Medulla oblongata (tissue), 1 donor: Measurements from ENCODE around the gene RPL18.
"Not testable (repeated sequence)": the region's sequence is repeated elsewhere in the genome, so short reads cannot be mapped to it uniquely, and the experiment has no call there.

ENCODE experiments used
- DNase-seq: peaks from one replicate; pipeline ENCODE4 v3.0.0-alpha.2; 2015; ENCODE audit errors: extremely low spot score

The RPL18 gene

DNA sequence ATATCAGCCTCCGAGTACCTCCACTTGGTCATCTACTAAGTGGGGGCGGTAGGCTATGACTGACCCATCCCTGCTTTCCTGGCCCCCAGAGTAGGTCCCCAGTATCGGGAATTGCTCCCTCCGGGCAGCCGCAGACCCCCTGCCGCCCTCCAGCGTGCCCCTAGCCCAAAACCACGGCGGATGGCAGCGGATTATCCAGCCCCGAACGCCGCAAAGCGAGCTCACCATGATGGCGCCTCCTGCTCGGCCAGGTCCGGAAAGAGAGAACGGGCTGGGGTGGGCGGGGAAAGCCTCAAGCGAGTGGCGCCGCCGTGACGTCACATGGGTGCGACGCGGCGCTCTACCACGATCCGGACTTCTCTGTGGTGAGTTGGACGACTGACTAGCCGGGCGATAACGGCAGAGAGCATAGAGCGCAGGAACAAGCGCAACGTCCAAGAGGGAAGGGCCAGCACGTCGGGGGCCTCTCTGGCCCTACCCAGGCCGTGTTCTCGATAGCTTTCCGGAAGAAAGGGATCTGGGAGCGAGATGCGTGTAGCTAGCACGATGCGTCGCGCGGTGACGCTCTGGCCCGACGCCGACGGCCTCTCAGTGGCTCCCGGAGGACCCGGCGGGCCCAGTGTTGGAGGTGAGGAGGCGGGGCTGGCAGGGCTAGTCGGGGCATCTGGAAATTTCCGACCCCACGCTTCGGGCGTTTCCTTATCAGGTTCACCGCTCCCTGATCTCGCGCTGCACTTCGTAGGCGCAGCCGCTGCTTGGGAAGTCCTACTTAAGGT lies at the start of gene RPL18, which contains the start of gene SPHK2:
TSS of gene RPL18 (minus strand) at position 263 of the 776 bp plus-strand sequence. CDS start at position 228, 35 bp downstream.
TSS of gene SPHK2 (plus strand) at position 591 of the 776 bp plus-strand sequence. CDS start 1,009 bp downstream, outside the sequence.
- peak; percentile 99 for DNase-seq

DNA sequence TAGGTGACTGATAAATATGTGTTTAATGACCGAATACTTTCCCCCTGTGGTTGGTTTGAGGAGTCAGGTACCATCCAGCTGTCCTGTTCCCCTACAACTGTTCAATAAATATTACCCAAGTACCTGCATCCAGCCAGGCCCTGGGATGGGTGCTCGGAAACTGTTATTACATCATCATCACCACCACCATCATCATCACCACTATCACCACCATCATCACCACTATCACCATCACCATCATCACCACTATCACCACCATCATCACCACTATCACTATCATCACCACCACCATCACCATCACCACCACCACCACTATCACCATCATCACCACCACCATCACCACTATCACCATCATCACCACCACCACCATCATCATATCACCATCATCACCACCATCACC lies 49.8 kb upstream of the RPL18 start:
- no peak for DNase-seq

DNA sequence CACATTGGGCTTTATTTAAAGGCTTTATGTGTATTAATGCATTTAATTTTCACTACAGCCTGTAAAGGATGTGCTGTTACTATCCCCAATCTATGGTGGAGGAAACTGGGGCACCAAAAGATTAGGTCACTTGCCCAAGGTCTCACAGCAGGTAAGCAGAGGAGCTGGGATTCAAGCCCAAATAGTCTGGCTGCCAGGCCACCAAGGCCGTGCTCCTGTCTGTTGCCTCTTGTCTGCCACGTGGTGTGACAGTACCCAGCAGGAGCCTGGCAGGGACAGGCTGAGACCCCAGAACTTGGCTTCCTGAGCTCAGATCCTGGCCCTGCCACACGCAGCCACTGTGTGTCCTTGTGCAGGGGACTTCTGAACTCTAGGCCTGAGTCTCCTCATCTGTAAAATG lies 49.4 kb upstream of the RPL18 start:
- DNase-seq: no peak

DNA sequence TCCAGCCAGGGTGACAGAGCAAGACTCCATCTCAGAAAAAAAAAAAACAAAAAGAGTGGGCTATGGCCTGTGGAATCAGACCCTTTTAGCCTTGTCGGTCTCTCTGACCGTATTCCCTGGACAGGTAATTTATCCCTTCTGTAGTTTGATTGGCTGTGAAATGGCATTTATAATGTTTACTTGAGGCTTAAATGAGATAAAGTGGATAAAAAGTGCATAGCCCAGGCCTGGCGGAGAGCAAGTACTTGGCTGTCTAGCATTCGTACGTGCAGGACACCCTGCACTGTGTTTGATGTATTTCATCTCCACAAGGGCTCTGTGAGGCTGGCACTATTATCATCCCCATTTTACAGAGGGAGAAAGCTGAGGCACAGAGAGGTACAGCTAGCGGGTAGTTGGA lies 46.8 kb upstream of the RPL18 start:
- no peak for DNase-seq

GRCh38 chr19:48664476-48664875 lies 45.5 kb upstream of the RPL18 start:
- DNase-seq: no peak

- DNase-seq: no peak
Observed at GRCh38 chr19:48663667-48664066, 44.7 kb upstream of the RPL18 start.

DNA sequence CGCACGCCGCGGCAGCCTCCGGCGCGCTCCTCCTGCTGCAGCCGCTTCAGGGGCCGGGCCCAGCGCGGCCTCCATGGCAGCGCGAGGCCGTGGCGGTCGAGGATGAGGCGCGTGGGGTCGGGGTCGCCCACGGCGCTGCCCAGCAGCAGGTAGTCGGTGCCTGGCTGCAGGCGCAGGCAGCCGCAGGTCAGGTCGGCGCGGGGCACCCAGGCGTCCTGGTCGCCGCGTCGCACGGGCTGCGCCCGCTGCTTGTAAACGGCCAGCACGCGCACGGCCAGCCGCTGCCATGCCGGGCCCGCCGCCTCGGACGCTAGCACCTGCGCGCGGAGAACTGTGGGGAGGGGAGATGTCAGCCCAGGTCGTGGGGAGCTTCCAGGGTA lies 42.7 kb upstream of the RPL18 start:
- DNase-seq: no peak

- DNase-seq: peak; percentile 95
Observed at GRCh38 chr19:48660852-48661710, 42.1 kb upstream of the RPL18 start.

GRCh38 chr19:48659768-48660167 lies 40.8 kb upstream of the RPL18 start:
- peak; percentile 39 for DNase-seq

GRCh38 chr19:48658483-48658882 lies 39.5 kb upstream of the RPL18 start:
- no peak for DNase-seq

DNA sequence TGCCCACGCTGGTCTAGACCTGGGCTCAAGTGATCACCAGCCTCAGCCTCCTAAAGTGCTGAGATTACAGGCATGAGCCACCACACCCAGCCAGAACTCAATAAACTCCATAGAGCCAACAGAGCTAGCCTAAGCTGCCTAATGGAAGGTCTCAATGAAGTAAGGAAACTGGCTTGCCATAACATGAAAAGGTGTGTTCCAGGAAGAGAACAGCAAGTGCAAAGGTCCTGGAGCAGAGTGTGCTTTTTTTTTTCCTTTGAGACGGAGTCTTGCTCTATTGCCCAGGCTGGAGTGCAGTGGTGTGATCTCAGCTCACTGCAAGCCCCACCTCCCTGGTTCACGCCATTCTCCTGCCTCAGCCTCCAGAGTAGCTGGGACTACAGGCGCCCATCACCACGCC lies 38.9 kb upstream of the RPL18 start:
- not testable (repeated sequence) for DNase-seq

- no peak for DNase-seq
Observed at GRCh38 chr19:48656840-48657474, 38.0 kb upstream of the RPL18 start.

GRCh38 chr19:48654299-48655059 lies 35.5 kb upstream of the RPL18 start:
- DNase-seq: no peak

- no peak for DNase-seq
Observed at GRCh38 chr19:48651683-48652048, 32.7 kb upstream of the RPL18 start.

DNA sequence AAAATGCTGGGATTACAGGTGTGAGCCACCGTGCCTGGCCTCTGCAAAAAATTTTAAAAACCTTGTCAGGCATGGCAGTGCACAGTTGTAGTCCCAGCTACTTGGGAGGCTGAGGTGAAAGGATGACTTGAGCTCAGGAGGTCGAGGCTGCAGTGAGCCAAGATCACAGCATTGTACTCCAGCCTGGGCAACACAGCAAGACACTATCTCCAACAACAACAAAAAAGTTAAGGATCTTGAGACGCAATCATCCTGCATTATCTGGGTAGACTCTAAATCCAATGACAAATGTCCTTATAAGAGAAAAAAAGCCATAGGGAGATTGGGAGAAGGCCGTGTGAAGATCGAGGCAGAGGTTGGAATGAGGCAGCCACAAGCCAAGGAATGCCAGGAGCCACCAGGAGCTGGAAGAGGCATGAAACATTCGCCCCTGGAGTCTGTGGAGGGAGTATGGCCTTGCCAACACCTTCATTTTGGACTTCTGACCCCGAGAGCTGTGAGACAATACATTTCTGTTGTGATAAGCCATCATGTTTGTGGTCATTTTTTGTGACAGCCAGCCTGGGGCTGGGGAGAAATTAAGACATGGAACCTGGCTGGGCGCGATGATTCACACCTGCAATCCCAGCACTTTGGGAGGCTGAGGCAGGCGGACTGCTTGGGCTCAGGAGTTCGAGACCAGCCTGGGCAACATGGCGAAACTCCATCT lies 32.1 kb upstream of the RPL18 start:
- DNase-seq: no peak

GRCh38 chr19:48648134-48648533 lies 29.2 kb upstream of the RPL18 start:
- DNase-seq: no peak

- DNase-seq: no peak
Observed at GRCh38 chr19:48646722-48647216, 27.8 kb upstream of the RPL18 start.

DNA sequence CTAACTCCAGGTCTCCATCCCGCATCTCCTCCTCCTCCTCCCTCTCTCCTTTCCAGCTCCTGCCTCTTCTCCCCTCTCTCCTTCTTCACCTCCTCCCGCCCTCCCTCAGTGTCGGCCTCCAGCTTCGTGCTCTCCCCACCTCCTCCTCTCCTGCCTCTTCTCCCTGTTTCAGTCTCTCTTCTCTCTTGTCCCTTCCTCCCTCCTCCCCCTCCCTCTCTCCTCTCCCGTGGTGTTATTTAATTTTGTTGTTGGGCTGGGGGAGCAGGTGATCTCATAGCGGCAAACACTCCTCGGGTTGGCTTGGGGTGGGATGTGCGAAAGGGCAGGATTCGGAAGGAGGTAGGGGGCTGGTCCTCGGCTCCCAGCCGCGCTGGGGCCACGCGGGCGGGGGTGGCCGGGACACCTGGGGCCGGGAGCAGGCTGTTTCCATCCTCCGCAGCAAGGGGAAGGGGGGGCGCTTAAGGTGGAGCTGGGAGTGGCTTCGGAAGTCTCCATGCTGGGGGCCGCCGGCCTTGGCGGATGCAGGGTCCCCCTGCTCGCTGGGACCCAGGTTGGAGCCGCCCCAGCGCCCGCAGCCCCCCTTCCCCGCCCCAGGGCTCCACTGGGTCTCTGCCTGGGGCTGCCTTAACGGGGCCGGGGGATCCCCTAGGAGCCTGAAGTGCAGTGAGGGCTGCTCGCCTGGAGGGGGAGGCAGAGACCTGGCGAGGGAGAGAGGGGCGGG lies 27.2 kb upstream of the RPL18 start, which contains the start of gene CA11:
TSS of gene CA11 (minus strand) at position 187 of the 721 bp plus-strand sequence. CDS start 555 bp downstream, outside the sequence.
- DNase-seq: peak; percentile 95

DNA sequence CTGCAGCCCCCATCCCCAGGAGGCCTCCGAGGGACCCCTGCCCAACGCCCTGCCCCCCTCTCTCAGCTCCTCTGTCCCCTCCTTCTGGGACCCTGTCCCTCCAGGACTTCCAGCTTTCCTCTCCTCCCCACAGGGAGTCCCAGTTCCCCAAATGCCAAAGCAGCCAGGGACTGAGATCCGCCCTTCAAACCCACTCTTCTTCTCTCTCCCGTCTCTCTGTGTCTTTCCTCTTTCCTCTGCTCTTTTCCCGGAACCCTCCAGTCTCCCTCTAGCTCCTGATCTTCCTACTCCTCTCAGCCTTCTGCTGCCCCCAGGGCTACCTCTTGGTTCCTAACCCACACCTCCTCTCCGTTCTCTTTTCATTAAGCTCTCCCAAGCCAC lies 26.6 kb upstream of the RPL18 start:
- DNase-seq: peak; percentile 55
